PC-9 (cell line): ENCODE data around the gene ZSWIM5. TPM values are rescaled to one million over a fixed set of nuclear protein-coding genes. Genes with fewer than 3 reads are reported as not detected.
"Not testable (repeated sequence)": the region's sequence is repeated elsewhere in the genome, so short reads cannot be mapped to it uniquely, and the experiment has no call there.

Experiments used
- BruUV-seq: library from RNA; stranded (reverse); fragments of 400-500 nt; replicated peaks from 2 replicates; lab custom pipeline; 2021; lab: Mats Ljungman, UMichigan
- CTCF ChIA-PET: fragments of 300-600 bp; sonication (Branson Sonifier 250); formaldehyde crosslinking; loops from one replicate; lab custom pipeline; 2022; ENCODE audit warnings: antibody characterized with exemption; lab: Charles Lee
- POLR2A ChIA-PET: fragments of 300-600 bp; sonication (Branson Sonifier 250); formaldehyde crosslinking; loops from one replicate; lab custom pipeline; 2022; ENCODE audit warnings: antibody characterized with exemption; ENCODE audit not compliant: unreplicated experiment; lab: Charles Lee
- DNase-seq, 2 experiments: peaks; one replicate each; pipeline versions ENCODE4 v3.0.0 to v3.0.0-alpha.2; 2015 to 2022; ENCODE audit warnings: mixed read lengths in 1 of 2
- H2AFZ ChIP-seq: fragments of 200-600 bp; sonication (generic); 2 replicates; pipeline ENCODE4 v1.8.1; 2017; ENCODE audit warnings: antibody characterized with exemption
- H3F3A ChIP-seq: fragments of 200-600 bp; sonication (generic); 2 replicates; pipeline ENCODE4 v1.8.1; 2017; ENCODE audit warnings: antibody characterized with exemption, mild to moderate bottlenecking, low read depth; ENCODE audit not compliant: insufficient read depth
- H3K27ac ChIP-seq: fragments of 200-600 bp; sonication (generic); 2 replicates; pipeline ENCODE4 v1.6.1; 2016; ENCODE audit warnings: mixed run types
- H3K27me3 ChIP-seq: fragments of 200-600 bp; sonication (generic); 2 replicates; pipeline ENCODE4 v1.6.1; 2016; ENCODE audit warnings: low read depth, mixed run types; ENCODE audit not compliant: insufficient read depth
- H3K36me3 ChIP-seq: fragments of 200-600 bp; sonication (generic); 2 replicates; pipeline ENCODE4 v1.6.1; 2016; ENCODE audit warnings: low read depth, mixed run types
- H3K4me1 ChIP-seq: fragments of 200-600 bp; sonication (generic); replicated peaks from 2 replicates; pipeline ENCODE4 v1.6.1; 2016; ENCODE audit warnings: mixed run types; ENCODE audit not compliant: insufficient read depth
- H3K4me2 ChIP-seq: fragments of 200-600 bp; sonication (generic); 2 replicates; pipeline ENCODE4 v1.6.1; 2017; ENCODE audit warnings: mixed run types
- H3K4me3 ChIP-seq: fragments of 200-600 bp; sonication (generic); 2 replicates; pipeline ENCODE4 v1.6.1; 2016; ENCODE audit warnings: mixed run types
- H3K79me2 ChIP-seq: fragments of 200-600 bp; sonication (generic); 2 replicates; pipeline ENCODE4 v1.6.1; 2017; ENCODE audit warnings: low read depth, mixed run types
- H3K9me2 ChIP-seq: fragments of 200-600 bp; sonication (generic); 2 replicates; pipeline ENCODE4 v1.8.1; 2017; ENCODE audit warnings: mild to moderate bottlenecking; ENCODE audit not compliant: insufficient read depth
- H3K9me3 ChIP-seq: fragments of 200-600 bp; sonication (generic); 2 replicates; pipeline ENCODE4 v1.8.1; 2016; ENCODE audit warnings: low read depth; ENCODE audit not compliant: insufficient read depth
- H4K20me1 ChIP-seq: fragments of 200-600 bp; sonication (generic); 2 replicates; pipeline ENCODE4 v1.8.1; 2017; ENCODE audit not compliant: insufficient read depth
- EZH2 ChIP-seq: fragments of 200-600 bp; sonication (generic); IDR thresholded peaks from 2 replicates; pipeline ENCODE4 v1.8.0; 2017; ENCODE audit warnings: antibody characterized with exemption, low read depth
- intact Hi-C: fragments of 100-400 bp; cut with micrococcal nuclease; formaldehyde crosslinking; loops from one replicate; pipeline ENCODE4 v1.10.0; 2022; ENCODE audit not compliant: unreplicated experiment
- total RNA-seq: library from RNA; stranded (reverse); gene quantifications from 2 replicates; pipeline ENCODE4 v1.2.3, GENCODE V29; 2021
- TF ChIP-seq, protein P1 (sequence below): fragments of 200-600 bp; sonication (generic); conservative IDR thresholded peaks from 2 replicates; pipeline ENCODE4 v1.6.1; 2017; ENCODE audit warnings: mixed run types, antibody characterized with exemption, mild to moderate bottlenecking, moderate library complexity

The ZSWIM5 gene
- total RNA-seq, 1 experiment from 2014 or later = 0.50 TPM

DNA sequence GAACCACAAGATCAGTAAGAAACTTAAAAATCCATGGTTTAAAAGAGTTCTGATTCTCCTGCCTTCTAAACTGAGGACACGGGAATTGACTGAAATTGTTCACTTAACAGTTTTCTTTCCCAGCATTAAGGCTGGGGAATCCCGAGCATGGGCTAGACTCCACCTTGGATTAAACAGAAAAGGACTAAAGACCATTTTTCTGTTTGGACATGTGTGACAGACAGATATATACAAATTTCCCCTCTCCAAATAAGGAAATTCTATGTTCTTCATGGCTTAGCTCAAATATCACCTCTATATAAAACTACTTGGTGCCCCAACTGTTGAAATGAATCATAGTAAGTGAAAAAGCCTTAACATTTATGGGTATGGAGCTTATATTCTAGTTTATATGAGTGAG lies 109.3 kb downstream of the ZSWIM5 start:
- TF ChIP-seq EZH2 = no peak
- TF ChIP-seq, protein P1, sequence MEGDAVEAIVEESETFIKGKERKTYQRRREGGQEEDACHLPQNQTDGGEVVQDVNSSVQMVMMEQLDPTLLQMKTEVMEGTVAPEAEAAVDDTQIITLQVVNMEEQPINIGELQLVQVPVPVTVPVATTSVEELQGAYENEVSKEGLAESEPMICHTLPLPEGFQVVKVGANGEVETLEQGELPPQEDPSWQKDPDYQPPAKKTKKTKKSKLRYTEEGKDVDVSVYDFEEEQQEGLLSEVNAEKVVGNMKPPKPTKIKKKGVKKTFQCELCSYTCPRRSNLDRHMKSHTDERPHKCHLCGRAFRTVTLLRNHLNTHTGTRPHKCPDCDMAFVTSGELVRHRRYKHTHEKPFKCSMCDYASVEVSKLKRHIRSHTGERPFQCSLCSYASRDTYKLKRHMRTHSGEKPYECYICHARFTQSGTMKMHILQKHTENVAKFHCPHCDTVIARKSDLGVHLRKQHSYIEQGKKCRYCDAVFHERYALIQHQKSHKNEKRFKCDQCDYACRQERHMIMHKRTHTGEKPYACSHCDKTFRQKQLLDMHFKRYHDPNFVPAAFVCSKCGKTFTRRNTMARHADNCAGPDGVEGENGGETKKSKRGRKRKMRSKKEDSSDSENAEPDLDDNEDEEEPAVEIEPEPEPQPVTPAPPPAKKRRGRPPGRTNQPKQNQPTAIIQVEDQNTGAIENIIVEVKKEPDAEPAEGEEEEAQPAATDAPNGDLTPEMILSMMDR = no peak
- Histone ChIP-seq H3K9me2 (no peaks in the 10 kb centered on the region), H3K4me2 (no peak overlapping the region), H4K20me1 (no peaks in the 10 kb centered on the region), H3F3A (no peaks in the 10 kb centered on the region), H3K4me1 (no peaks in the 10 kb centered on the region), H3K27ac (no peak overlapping the region), H3K4me3 (no peak overlapping the region), H3K27me3 (no peaks in the 10 kb centered on the region), H3K79me2 (no peaks in the 10 kb centered on the region), H2AFZ (no peak overlapping the region), H3K36me3 (no peaks in the 10 kb centered on the region), H3K9me3 (no peaks in the 10 kb centered on the region)
- no peak for DNase-seq
- intact Hi-C loops = no loop called here
- no TSS peak for BruUV-seq
- POLR2A ChIA-PET = interaction anchor here (0.6 kb wide), 1 partner anchor 1185 kb away, joined by 5 read pairs; no protein-coding TSS in a partner anchor
- CTCF ChIA-PET = no interaction called here

DNA sequence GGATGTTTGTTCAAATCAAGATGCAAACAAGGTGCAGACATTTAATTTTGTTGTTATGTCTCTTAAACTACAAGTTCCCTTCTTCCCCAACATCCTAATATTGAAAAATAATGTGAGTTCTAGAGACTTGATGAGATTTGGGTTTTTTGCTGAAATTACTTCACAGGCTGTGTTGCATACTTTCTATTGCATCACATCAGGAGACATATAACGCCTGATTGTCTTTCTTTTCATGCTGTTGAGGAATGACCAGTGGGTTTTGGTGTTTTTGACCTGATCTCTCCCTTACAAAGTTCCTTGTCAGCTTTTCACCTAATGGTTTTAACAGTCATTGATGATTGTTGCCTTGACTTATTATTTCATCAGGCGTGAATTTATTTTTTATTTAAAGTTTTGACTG lies 111.0 kb downstream of the ZSWIM5 start:
- Histone ChIP-seq H3K27ac (no peak overlapping the region), H4K20me1 (no peaks in the 10 kb centered on the region), H3K36me3 (no peaks in the 10 kb centered on the region), H3K4me1 (no peaks in the 10 kb centered on the region), H3K4me3 (no peak overlapping the region), H3K9me2 (no peaks in the 10 kb centered on the region), H3K4me2 (no peak overlapping the region), H3K27me3 (no peaks in the 10 kb centered on the region), H3K9me3 (no peaks in the 10 kb centered on the region), H3F3A (no peaks in the 10 kb centered on the region), H3K79me2 (no peaks in the 10 kb centered on the region), H2AFZ (no peak overlapping the region)
- POLR2A ChIA-PET = no interaction called here
- TF ChIP-seq, protein P1 = no peak
- TF ChIP-seq EZH2 = no peak
- no TSS peak for BruUV-seq
- no peak for DNase-seq
- intact Hi-C loops = no loop called here
- CTCF ChIA-PET = no interaction called here

DNA sequence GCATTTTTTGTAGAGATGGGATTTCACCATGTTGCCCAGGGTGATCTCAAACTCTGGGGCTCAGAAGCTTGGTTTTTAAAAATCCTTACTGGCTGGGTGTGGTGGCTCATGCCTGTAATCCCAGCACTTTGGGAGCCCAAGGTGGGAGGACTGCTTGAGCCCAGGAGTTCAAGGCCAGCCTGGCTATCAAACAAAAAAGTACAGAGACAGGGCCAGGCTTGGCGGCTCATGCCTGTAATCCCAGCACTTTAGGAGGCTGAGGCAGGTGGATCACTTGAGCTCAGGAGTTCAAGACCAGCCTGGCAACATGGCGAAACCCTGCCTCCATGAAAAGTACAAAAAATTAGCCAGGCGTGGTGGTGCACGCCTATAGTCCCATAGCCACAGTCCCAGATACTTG lies 112.0 kb downstream of the ZSWIM5 start:
- H3K79me2 ChIP-seq, intact Hi-C loops, H3K4me1 ChIP-seq, H3K27ac ChIP-seq, BruUV-seq, CTCF ChIA-PET, H3K4me3 ChIP-seq, H2AFZ ChIP-seq, H3K36me3 ChIP-seq, H4K20me1 ChIP-seq, POLR2A ChIA-PET, H3K4me2 ChIP-seq, H3K9me3 ChIP-seq, H3F3A ChIP-seq, H3K9me2 ChIP-seq, DNase-seq, H3K27me3 ChIP-seq: not testable (repeated sequence)

DNA sequence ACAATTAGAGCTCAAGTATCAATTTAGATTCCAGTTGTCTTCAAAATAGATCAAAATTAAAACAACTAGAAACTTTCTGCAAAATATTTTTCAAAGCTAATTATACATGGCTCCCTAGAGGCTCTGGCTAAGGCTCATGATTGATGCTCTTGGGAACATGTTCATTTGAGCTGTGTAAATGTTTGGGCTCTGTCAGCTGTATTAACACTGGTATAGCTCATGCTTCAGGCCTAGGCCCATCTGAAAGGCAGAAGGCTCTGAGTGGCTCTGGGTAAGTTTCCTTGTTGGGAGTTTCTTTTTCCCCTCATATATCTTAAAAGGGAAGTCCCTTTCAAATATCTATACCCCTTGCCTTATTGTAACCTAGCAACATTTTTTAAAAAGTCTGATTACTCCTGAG lies 113.1 kb downstream of the ZSWIM5 start:
- H4K20me1 ChIP-seq = no peaks in the 10 kb centered on the region
- H3K36me3 ChIP-seq = no peaks in the 10 kb centered on the region
- H3K9me2 ChIP-seq = no peaks in the 10 kb centered on the region
- BruUV-seq = no TSS peak
- no peaks in the 10 kb centered on the region for H3K9me3 ChIP-seq
- no peaks in the 10 kb centered on the region for H3F3A ChIP-seq
- no peaks in the 10 kb centered on the region for H3K27me3 ChIP-seq
- no peak overlapping the region for H3K4me2 ChIP-seq
- H3K79me2 ChIP-seq = no peaks in the 10 kb centered on the region
- H3K27ac ChIP-seq = no peak overlapping the region
- no peaks in the 10 kb centered on the region for H3K4me1 ChIP-seq
- ChIA-PET POLR2A (no interaction called here), CTCF (no interaction called here)
- TF ChIP-seq, protein P1 = no peak
- TF ChIP-seq EZH2 = no peak
- intact Hi-C loops = no loop called here
- H2AFZ ChIP-seq = no peak overlapping the region
- H3K4me3 ChIP-seq = no peak overlapping the region
- DNase-seq = no peak
